Thoracic aorta (tissue), 2 donors: ENCODE results near the gene ADAMTS19. TPM values are rescaled to one million over a fixed set of nuclear protein-coding genes. Genes with fewer than 3 reads are reported as not detected.

Source experiments
- ATAC-seq: fragments of 150-250 bp; one replicate; pipeline ENCODE4 v1.8.0; 2017; ENCODE audit warnings: low read depth; ENCODE audit not compliant: insufficient number of reproducible peaks, low FRiP score
- DNase-seq: peaks from one replicate; pipeline ENCODE4 v3.0.0-alpha.2; 2020; ENCODE audit warnings: low spot score
- H3K27ac ChIP-seq, 2 donors: fragments of 200-600 bp; sonication (generic); 1 replicate in 1 of 2; 2 replicates in 1 of 2; pipeline ENCODE4 v1.5.1; 2016; ENCODE audit warnings: mild to moderate bottlenecking in 2 of 2, moderate library complexity in 2 of 2
- H3K27me3 ChIP-seq: fragments of 200-600 bp; sonication (generic); replicated peaks from 2 replicates; pipeline ENCODE4 v1.6.0; 2016; ENCODE audit warnings: mild to moderate bottlenecking; ENCODE audit not compliant: insufficient read depth
- H3K36me3 ChIP-seq: fragments of 200-600 bp; sonication (generic); one replicate; pipeline ENCODE4 v1.5.1; 2016
- H3K4me1 ChIP-seq, 2 donors: fragments of 200-600 bp; sonication (generic); 1 replicate in 1 of 2; 2 replicates in 1 of 2; pipeline versions ENCODE4 v1.5.1 to v1.6.0; 2016; ENCODE audit warnings: low read depth in 2 of 2, mild to moderate bottlenecking in 1 of 2; ENCODE audit not compliant: control insufficient read depth in 1 of 2
- H3K4me3 ChIP-seq: fragments of 200-600 bp; sonication (generic); 2 replicates; pipeline ENCODE4 v1.5.1; 2016; ENCODE audit warnings: mild to moderate bottlenecking
- H3K9me3 ChIP-seq: fragments of 200-600 bp; sonication (generic); 2 replicates; pipeline ENCODE4 v1.5.1; 2016
- CTCF ChIP-seq: fragments of 200-600 bp; sonication (generic); IDR thresholded peaks from one replicate; pipeline ENCODE4 v1.5.1; 2019; ENCODE audit warnings: antibody characterized with exemption
- total RNA-seq, 2 donors: library from RNA; depleted of rRNA; stranded (reverse); fragments of >200 nt; gene quantifications; one replicate each; pipeline versions ENCODE4 v1.1.0 to v1.2.3, GENCODE V29; 2016

Gene ADAMTS19
- total RNA-seq, 2 donors from 2014 or later: 8.0 TPM; not detected in 1

DNA sequence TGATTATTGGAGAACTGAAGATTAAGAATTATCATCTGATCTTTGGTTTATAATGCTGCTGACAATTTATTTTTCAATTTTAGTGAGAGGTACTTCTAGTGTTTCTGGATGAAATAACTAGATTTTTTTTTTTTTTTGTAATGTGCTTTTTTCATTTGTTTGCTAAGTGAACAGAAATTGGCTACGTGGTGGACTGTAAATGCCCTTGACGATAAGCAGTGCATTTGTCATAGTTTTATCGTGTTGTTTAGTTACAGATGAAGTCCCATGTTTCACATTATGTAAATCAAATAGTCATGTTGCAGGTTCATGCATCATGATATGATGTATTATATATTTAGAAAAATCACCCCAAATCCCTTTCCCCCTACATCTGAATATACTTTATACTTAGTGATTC lies 81.0 kb downstream of the ADAMTS19 start:
- no peak for ATAC-seq

GRCh38 chr5:129541648-129542251 lies 81.7 kb downstream of the ADAMTS19 start:
- Histone ChIP-seq H3K36me3 (no peaks in the 10 kb centered on the region), H3K27ac (no peak overlapping the region), H3K9me3 (no peaks in the 10 kb centered on the region), H3K27me3 (no peaks in the 10 kb centered on the region), H3K4me3 (no peak overlapping the region), H3K4me1 (no peaks in the 10 kb centered on the region)
- no peak for DNase-seq
- TF ChIP-seq CTCF: no peak
- ATAC-seq: no peak

More for the DNA sequence above, 81.0 kb downstream of the ADAMTS19 start:
- Histone ChIP-seq H3K9me3 (no peaks in the 10 kb centered on the region), H3K36me3 (no peaks in the 10 kb centered on the region), H3K27me3 (no peaks in the 10 kb centered on the region), H3K4me1 (no peaks in the 10 kb centered on the region), H3K4me3 (no peak overlapping the region), H3K27ac (no peak overlapping the region)
- DNase-seq: no peak
- no peak for TF ChIP-seq CTCF

DNA sequence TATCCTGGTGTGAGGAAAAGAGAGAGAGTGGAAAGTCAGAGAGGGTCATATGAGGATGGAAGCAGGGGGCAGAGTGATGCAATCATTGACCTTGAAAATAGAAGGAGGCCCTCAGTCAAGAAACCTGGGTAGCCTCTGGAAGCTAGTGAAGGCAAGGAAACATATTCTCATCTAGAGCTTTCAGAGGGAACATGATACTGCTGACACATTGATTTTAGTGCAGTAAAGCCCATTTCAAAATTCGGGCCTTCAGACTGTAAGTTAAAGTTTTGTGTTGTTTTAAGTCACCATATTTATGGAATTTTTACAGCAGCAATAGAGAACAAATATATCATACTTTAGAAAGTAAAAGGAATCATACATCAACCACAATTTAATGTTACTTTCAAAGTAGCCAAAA lies 87.0 kb downstream of the ADAMTS19 start:
- Histone ChIP-seq H3K4me3 (no peak overlapping the region), H3K9me3 (no peaks in the 10 kb centered on the region), H3K27ac (no peak overlapping the region), H3K36me3 (no peaks in the 10 kb centered on the region), H3K27me3 (no peaks in the 10 kb centered on the region), H3K4me1 (no peaks in the 10 kb centered on the region)
- DNase-seq (no peak), ATAC-seq (no peak)
- no peak for TF ChIP-seq CTCF

DNA sequence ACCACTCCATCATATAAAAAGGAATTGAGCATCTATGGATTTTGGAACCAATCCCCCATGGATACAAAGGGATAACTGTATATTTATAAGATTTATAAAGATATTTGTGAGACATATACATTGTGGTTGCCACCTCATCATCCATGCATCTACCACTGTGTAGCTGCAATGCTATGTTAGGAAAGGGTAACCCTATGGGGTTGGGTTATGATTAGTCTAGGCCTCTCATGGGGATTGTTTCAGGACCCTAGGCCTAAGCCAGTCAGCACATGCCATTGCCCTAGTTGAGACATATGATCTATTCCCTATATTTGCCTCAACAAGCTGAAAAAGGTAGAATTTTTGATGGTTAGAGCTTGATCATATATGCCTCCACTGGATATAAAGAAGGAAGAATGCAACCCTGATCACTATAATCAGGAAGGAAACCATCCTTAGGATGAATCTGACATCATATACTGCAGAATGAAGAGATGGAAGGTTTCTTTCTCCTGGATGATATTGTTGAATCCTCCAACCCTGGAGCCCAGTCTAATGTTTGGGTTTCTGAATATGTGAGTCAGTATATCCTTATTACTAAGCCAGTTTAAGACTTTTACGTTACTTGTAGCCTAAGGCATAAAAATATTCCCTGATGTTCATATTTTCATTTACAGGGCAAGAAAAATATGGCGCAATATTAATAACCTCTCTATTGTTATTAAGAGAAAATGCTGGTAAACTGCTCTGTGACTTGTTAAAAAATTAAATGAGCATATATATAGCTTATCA lies 94.2 kb downstream of the ADAMTS19 start:
- no peak overlapping the region for H3K27ac ChIP-seq
- H3K36me3 ChIP-seq: no peaks in the 10 kb centered on the region
- no peaks in the 10 kb centered on the region for H3K4me1 ChIP-seq
- TF ChIP-seq CTCF: no peak
- DNase-seq: no peak
- H3K9me3 ChIP-seq: no peaks in the 10 kb centered on the region
- no peaks in the 10 kb centered on the region for H3K27me3 ChIP-seq
- no peak for ATAC-seq
- no peak overlapping the region for H3K4me3 ChIP-seq

- Histone ChIP-seq H3K27me3 (no peaks in the 10 kb centered on the region), H3K27ac (no peak overlapping the region), H3K4me3 (no peak overlapping the region), H3K9me3 (no peaks in the 10 kb centered on the region), H3K36me3 (no peaks in the 10 kb centered on the region), H3K4me1 (no peaks in the 10 kb centered on the region)
- ATAC-seq (no peak), DNase-seq (no peak)
- TF ChIP-seq CTCF: no peak
These were observed 103.5 kb downstream of the ADAMTS19 start for GRCh38 chr5:129563585-129563984.
